MCF 10A (cell line): ENCODE results near the gene ANKRD53. TPM values are rescaled to one million over a fixed set of nuclear protein-coding genes. Genes with fewer than 3 reads are reported as not detected.

Source experiments
- BruUV-seq: library from RNA; stranded (reverse); fragments of 400-500 nt; replicated peaks from 2 replicates; lab custom pipeline; 2021; lab: Mats Ljungman, UMichigan
- CTCF ChIA-PET: fragments of 300-600 bp; sonication (Branson Sonifier 250); formaldehyde crosslinking; extraction: SDS; loops from one replicate; lab custom pipeline; 2021; ENCODE audit warnings: antibody characterized with exemption, inconsistent platforms; lab: Yijun Ruan, JAX
- POLR2A ChIA-PET: fragments of 300-600, 350-650 bp; sonication (Branson Sonifier 250); formaldehyde crosslinking; extraction: SDS; loops from one replicate; lab custom pipeline; 2020; ENCODE audit warnings: antibody characterized with exemption, inconsistent platforms; lab: Yijun Ruan, JAX
- DNase-seq: peaks from one replicate; pipeline ENCODE4 v3.0.0-alpha.2; 2018; ENCODE audit not compliant: unreplicated experiment
- H3K27ac Mint-ChIP-seq: one replicate; pipeline ENCODE4 v1.8.0; 2022; ENCODE audit warnings: mild to moderate bottlenecking, low read depth, mixed read lengths; ENCODE audit not compliant: unreplicated experiment
- H3K27me3 Mint-ChIP-seq: one replicate; pipeline ENCODE4 v1.8.0; 2022; ENCODE audit warnings: mixed read lengths; ENCODE audit not compliant: insufficient read depth, unreplicated experiment
- H3K36me3 Mint-ChIP-seq: one replicate; pipeline ENCODE4 v1.8.0; 2022; ENCODE audit warnings: mild to moderate bottlenecking, moderate library complexity, mixed read lengths; ENCODE audit not compliant: insufficient read depth, unreplicated experiment
- H3K4me1 Mint-ChIP-seq: one replicate; pipeline ENCODE4 v1.8.0; 2022; ENCODE audit warnings: mixed read lengths; ENCODE audit not compliant: insufficient read depth, unreplicated experiment
- H3K4me3 Mint-ChIP-seq: one replicate; pipeline ENCODE4 v1.8.0; 2022; ENCODE audit warnings: mild to moderate bottlenecking, moderate library complexity, mixed read lengths; ENCODE audit not compliant: unreplicated experiment
- H3K9me3 Mint-ChIP-seq: one replicate; pipeline ENCODE4 v1.8.0; 2022; ENCODE audit warnings: mixed read lengths; ENCODE audit not compliant: unreplicated experiment
- intact Hi-C: fragments of 100-400 bp; cut with micrococcal nuclease; formaldehyde crosslinking; loops from 2 replicates; pipeline ENCODE4 v1.14.1; 2022
- total RNA-seq: library from RNA; stranded (reverse); gene quantifications from 2 replicates; pipeline ENCODE4 v1.2.3, GENCODE V29; 2022
- TF ChIP-seq, protein P1 (sequence below): fragments of 200-600 bp; IDR thresholded peaks from one replicate; pipeline ENCODE4 v1.8.0; 2022; ENCODE audit warnings: antibody characterized with exemption, mild to moderate bottlenecking; ENCODE audit not compliant: unreplicated experiment

Gene ANKRD53
- total RNA-seq, 1 experiment from 2014 or later: not detected

DNA sequence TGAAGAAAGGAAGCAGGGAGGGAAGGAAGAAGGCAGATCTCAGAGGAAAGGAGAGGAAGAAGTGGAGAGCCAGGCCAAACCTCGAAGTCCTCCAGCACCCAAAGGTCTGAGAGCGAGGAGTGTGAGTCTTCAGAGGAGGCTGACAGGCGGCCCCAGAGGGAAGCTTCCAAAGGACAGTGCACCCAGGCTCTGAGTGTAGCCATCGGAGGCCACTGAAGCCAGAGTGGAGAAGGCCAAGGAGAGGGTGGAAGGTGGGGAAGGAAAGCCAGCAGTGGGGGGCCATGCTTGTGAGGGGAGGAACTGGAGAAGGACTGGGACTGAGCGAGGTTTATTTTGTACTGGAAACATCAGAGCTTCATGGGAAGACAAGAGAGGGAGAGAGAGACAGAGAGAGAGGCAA is 36.7 kb upstream of the ANKRD53 start:
- Mint-ChIP-seq H3K27me3 (no peaks in the 10 kb centered on the region), H3K4me3 (no peak overlapping the region), H3K4me1 (peaks cover 7% of the 10 kb centered on the region), H3K27ac (no peak overlapping the region), H3K36me3 (no peaks in the 10 kb centered on the region), H3K9me3 (no peaks in the 10 kb centered on the region)
- no peak for DNase-seq
- POLR2A ChIA-PET: interaction anchor here (0.7 kb wide), 1 partner anchor 10 kb away, joined by 3 read pairs; no protein-coding TSS in a partner anchor
- intact Hi-C loops: no loop called here
- no TSS peak for BruUV-seq
- TF ChIP-seq, protein P1, sequence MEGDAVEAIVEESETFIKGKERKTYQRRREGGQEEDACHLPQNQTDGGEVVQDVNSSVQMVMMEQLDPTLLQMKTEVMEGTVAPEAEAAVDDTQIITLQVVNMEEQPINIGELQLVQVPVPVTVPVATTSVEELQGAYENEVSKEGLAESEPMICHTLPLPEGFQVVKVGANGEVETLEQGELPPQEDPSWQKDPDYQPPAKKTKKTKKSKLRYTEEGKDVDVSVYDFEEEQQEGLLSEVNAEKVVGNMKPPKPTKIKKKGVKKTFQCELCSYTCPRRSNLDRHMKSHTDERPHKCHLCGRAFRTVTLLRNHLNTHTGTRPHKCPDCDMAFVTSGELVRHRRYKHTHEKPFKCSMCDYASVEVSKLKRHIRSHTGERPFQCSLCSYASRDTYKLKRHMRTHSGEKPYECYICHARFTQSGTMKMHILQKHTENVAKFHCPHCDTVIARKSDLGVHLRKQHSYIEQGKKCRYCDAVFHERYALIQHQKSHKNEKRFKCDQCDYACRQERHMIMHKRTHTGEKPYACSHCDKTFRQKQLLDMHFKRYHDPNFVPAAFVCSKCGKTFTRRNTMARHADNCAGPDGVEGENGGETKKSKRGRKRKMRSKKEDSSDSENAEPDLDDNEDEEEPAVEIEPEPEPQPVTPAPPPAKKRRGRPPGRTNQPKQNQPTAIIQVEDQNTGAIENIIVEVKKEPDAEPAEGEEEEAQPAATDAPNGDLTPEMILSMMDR: no peak
- CTCF ChIA-PET: interaction anchor here (0.7 to 1.1 kb wide), 3 partner anchors 20 to 148 kb away, joined by 3 read pairs; no protein-coding TSS in a partner anchor

DNA sequence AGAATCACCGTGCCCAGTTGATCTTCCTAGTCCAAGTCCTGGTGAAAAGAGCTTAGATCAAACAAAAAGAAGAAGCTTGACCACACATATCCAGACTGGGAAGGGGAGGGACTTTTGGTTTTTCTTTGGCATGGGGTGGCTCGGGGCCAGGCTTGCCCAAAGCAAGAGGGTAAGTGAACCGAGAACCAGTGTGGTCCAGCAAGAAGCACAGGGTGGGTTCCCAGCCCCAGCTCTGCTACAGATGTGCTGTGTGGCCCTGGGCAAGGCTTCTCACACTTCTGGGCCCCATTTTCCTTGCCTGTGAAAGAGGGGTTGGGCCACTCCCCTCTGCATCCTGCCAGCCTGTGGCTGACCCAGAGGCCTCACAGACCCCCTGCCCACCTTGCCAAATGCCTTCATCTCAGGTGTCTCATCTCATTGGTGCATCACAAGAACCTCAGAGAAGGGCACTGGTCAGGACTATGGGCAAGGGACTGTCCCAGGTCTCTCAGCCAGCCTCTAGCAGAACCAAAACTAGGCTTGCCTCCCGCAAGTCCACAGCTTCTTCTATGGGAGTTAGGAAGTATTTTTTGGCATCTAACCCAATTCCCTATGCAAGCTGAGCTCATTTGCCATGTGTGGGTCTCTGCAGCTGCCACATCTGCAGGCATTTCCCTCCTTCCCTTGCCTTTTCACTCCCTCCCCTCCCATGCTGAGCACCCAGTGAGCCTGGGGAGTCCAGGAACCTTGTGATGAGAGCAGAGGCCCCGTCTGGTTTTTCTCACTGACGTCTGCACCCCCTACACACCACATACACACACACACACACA is 35.8 kb upstream of the ANKRD53 start:
- TF ChIP-seq, protein P1: no peak
- intact Hi-C loops: no loop called here
- Mint-ChIP-seq H3K9me3 (no peaks in the 10 kb centered on the region), H3K27ac (no peak overlapping the region), H3K4me3 (no peak overlapping the region), H3K4me1 (peaks cover 11% of the 10 kb centered on the region), H3K27me3 (no peaks in the 10 kb centered on the region), H3K36me3 (no peaks in the 10 kb centered on the region)
- POLR2A ChIA-PET: no interaction called here
- no peak for DNase-seq
- CTCF ChIA-PET: interaction anchor here (0.6 to 1.1 kb wide), 5 partner anchors 19 to 352 kb away, joined by 3 to 4 read pairs (median 3); no protein-coding TSS in a partner anchor
- BruUV-seq: no TSS peak

- Mint-ChIP-seq H3K9me3 (no peaks in the 10 kb centered on the region), H3K4me3 (no peak overlapping the region), H3K27me3 (no peaks in the 10 kb centered on the region), H3K36me3 (no peaks in the 10 kb centered on the region), H3K4me1 (peaks cover 18% of the 10 kb centered on the region), H3K27ac (no peak overlapping the region)
- intact Hi-C loops: no loop called here
- ChIA-PET POLR2A (no interaction called here), CTCF (interaction anchor here (0.6 to 1.1 kb wide), 3 partner anchors 71 to 139 kb away, joined by 3 to 4 read pairs (median 4); no protein-coding TSS in a partner anchor)
- TF ChIP-seq, protein P1: no peak
- no TSS peak for BruUV-seq
- DNase-seq: no peak
Measured at GRCh38 chr2:70943205-70943871, 35.1 kb upstream of the ANKRD53 start.

DNA sequence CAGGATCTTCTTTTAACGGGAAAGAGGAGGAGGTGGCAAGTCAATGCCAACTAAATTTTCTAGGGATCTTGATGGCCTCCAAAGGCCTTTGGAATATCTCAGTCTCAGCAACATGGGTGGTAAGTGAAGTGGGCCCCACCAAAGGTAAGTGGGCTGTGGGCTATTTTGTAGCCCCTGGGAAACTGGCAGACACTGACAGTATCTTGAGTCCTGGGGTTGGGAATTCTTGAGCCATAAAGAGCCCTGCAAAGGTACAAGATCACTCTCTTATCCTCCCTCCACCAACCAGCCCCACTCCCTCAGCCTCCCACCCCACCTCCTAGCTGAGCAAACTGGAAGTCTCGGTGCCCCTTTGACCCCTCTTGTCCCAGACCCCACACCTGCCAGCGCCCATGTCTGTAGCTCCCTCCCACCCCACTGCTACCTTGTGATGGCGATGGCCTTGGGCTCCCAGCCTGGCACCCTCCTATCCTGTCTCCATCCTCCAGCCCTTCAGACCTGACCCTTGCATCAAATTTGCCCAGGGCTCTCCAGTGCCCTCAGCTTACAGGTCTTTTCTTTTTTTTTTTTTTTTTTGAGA is 34.2 kb upstream of the ANKRD53 start:
- intact Hi-C loops: no loop called here
- TF ChIP-seq, protein P1: no peak
- Mint-ChIP-seq H3K9me3 (no peaks in the 10 kb centered on the region), H3K36me3 (no peaks in the 10 kb centered on the region), H3K4me3 (no peak overlapping the region), H3K4me1 (peaks cover 20% of the 10 kb centered on the region), H3K27ac (no peak overlapping the region), H3K27me3 (no peaks in the 10 kb centered on the region)
- ChIA-PET POLR2A (no interaction called here), CTCF (interaction anchor here (0.6 to 0.7 kb wide), 3 partner anchors 22 to 140 kb away, joined by 3 read pairs; no protein-coding TSS in a partner anchor)
- BruUV-seq: no TSS peak
- no peak for DNase-seq
